T-helper 1 cell treated with Interleukin-12 subunit alpha and Interleukin-12 subunit beta and Interleukin-4 antibody, amounts not matched to agents 30 ng/mL and 1 ng/mL, for 36 hours (primary cell): ENCODE results near the gene SLC49A4. TPM values are rescaled to one million over a fixed set of nuclear protein-coding genes. Genes with fewer than 3 reads are reported as not detected.

Experiments used
- intact Hi-C: fragments of 100-400 bp; cut with micrococcal nuclease; formaldehyde crosslinking; loops from one replicate; pipeline ENCODE4 v1.15.1; 2024
- total RNA-seq: library from RNA; stranded (reverse); gene quantifications from 2 replicates; pipeline ENCODE4 v1.2.3, GENCODE V29; 2022

The SLC49A4 gene
- total RNA-seq, 1 donor from 2014 or later = 3.4 TPM

- intact Hi-C loops = no loop called here
These were observed 99.1 kb downstream of the SLC49A4 start for GRCh38 chr3:122893754-122894668.

GRCh38 chr3:122898298-122898697 lies 103.4 kb downstream of the SLC49A4 start:
- intact Hi-C loops = no loop called here

- intact Hi-C loops = no loop called here
These were observed 107.5 kb downstream of the SLC49A4 start for GRCh38 chr3:122902326-122902725.

GRCh38 chr3:122903171-122903570 lies 108.3 kb downstream of the SLC49A4 start:
- intact Hi-C loops = no loop called here

- intact Hi-C loops = no loop called here
These were observed 112.6 kb downstream of the SLC49A4 start for GRCh38 chr3:122907471-122907870.

GRCh38 chr3:122908251-122908650 lies 113.4 kb downstream of the SLC49A4 start:
- intact Hi-C loops = no loop called here

- intact Hi-C loops = no loop called here
These were observed 117.0 kb downstream of the SLC49A4 start for GRCh38 chr3:122911901-122912300.

- intact Hi-C loops = no loop called here
These were observed 118.1 kb downstream of the SLC49A4 start for GRCh38 chr3:122912772-122913538.

- intact Hi-C loops = no loop called here
These were observed 118.8 kb downstream of the SLC49A4 start for GRCh38 chr3:122913539-122914100.

- intact Hi-C loops = no loop called here
These were observed 120.6 kb downstream of the SLC49A4 start for GRCh38 chr3:122915300-122916055.

- intact Hi-C loops = no loop called here
These were observed 121.2 kb downstream of the SLC49A4 start for GRCh38 chr3:122916084-122916483.

GRCh38 chr3:122916580-122916979 lies 121.7 kb downstream of the SLC49A4 start:
- intact Hi-C loops = no loop called here

- intact Hi-C loops = no loop called here
These were observed 122.5 kb downstream of the SLC49A4 start for GRCh38 chr3:122917412-122917811.

- intact Hi-C loops = no loop called here
These were observed 123.9 kb downstream of the SLC49A4 start for GRCh38 chr3:122918576-122919290.

GRCh38 chr3:122919291-122919610 lies 124.4 kb downstream of the SLC49A4 start:
- intact Hi-C loops = no loop called here

GRCh38 chr3:122920986-122921385 lies 126.1 kb downstream of the SLC49A4 start:
- intact Hi-C loops = no loop called here

- intact Hi-C loops = no loop called here
These were observed 127.2 kb downstream of the SLC49A4 start for GRCh38 chr3:122921791-122922651.

GRCh38 chr3:122923611-122924010 lies 128.7 kb downstream of the SLC49A4 start:
- intact Hi-C loops = no loop called here

- intact Hi-C loops = no loop called here
These were observed 129.2 kb downstream of the SLC49A4 start for GRCh38 chr3:122924056-122924455.

- intact Hi-C loops = no loop called here
These were observed 130.9 kb downstream of the SLC49A4 start for GRCh38 chr3:122925756-122926155.
